Ureter (tissue), 1 donor: ENCODE data around the gene HAND2. TPM values are rescaled to one million over a fixed set of nuclear protein-coding genes. Genes with fewer than 3 reads are reported as not detected.

ENCODE experiments used
- DNase-seq: peaks from one replicate; pipeline ENCODE4 v3.0.0-alpha.2; 2020; ENCODE audit warnings: low spot score
- total RNA-seq: library from RNA; stranded (reverse); gene quantifications from one replicate; pipeline ENCODE4 v1.2.4, GENCODE V29; 2023
- donor health status: DM: yes; HTN: yes; CAD: no.

The HAND2 gene
- 0.21 TPM for total RNA-seq

- no peak for DNase-seq
These were observed at the start of gene HAND2 for GRCh38 chr4:173529477-173530325. Gene HAND2 (minus strand): TSS chr4:173530229. CDS start chr4:173529289, 940 bp downstream.

GRCh38 chr4:173578956-173579355 is 48.9 kb upstream of the HAND2 start:
- no peak for DNase-seq

DNA sequence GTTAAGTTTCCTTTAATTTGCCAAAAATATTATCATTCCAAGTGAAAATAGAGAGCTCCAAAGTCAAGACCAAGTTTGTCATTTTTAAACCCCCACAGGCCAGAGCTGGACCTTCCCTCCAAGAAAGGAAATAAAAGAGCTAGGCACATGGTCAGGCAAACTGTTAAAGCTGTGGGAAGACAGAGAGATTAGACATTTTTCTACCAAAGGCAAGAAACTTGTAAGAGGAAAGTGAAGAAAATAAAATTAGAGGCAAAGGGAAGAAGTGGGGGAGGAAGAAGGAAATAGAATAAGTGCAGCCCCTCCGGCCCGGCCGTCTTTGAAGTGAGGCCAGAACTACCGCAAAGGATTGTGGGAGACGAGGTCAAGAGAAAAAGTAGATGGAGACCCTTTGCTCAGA is 47.9 kb upstream of the HAND2 start:
- DNase-seq = no peak

DNA sequence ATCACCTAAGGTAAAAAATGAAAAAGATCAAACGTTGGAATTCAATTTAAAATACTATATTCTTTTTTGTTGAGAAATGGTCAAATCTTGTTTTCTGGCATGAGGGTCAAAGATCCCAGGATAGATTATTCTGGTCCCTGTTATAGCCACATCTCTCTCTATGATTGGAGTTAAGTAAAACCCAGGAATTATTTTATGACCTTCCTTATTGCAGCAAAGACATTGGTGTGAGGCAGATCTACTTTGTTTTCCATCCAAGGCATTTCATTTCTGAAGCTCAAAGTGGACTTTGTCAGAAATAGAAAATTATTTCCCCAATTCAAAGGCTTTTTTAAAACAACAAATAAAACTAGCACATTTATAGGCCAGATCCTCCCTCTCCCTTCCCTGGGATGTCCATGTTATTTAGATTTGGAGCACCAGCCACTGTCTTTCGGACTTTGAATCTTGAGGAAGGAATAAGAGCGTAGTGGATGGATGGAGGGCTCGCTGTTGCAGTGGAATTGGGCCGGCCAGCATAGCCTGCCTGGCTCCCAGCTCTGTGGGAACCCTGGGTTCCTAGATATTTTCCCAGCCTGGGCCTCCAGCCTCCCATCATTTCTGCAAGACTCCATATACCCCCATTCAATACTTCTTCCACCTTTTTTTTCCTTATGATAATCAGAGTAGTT is 45.6 kb upstream of the HAND2 start:
- no peak for DNase-seq

DNA sequence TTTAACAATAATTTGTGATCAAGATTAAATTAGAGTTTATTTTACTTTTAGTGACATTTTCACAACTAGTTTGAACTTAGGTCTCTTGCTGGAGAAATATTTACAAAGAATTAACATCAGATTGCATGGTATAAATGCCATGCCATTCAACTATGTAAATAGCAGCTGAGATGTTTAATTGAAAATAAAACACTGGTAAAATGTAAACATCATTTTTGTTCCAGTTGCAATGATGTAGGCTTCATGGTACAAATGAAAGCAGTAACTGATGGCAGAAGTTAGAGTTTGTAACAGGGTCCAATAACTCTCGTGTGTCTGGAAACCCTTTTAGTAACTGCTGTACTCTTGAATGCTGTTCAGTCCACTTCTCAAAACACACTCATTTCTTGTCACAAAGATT is 43.7 kb upstream of the HAND2 start:
- no peak for DNase-seq

- DNase-seq = no peak
These were observed 43.3 kb upstream of the HAND2 start for GRCh38 chr4:173573286-173573685.

- no peak for DNase-seq
These were observed 42.6 kb upstream of the HAND2 start for GRCh38 chr4:173572493-173573129.

GRCh38 chr4:173571620-173572019 is 41.6 kb upstream of the HAND2 start:
- DNase-seq = no peak

GRCh38 chr4:173565281-173565680 is 35.3 kb upstream of the HAND2 start:
- DNase-seq = no peak

DNA sequence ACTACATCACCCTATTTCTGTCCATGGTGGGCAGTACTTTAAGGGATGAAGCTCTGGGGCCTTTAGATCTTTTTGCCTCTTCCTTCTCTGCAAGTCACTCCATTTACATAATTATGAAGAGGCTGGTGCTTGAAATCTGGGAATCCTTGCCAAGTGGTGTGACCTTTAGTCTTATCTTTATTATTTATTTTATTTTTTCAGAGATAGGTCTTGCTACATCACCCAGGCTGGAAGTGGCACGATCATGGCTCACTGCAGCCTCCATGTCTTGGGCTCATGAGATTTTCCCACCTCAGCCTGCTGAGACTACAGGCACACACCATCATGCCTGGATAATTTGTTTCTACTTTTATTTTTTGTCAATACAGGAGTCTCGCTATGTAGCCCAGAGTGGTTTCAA is 34.4 kb upstream of the HAND2 start:
- DNase-seq = no peak

DNA sequence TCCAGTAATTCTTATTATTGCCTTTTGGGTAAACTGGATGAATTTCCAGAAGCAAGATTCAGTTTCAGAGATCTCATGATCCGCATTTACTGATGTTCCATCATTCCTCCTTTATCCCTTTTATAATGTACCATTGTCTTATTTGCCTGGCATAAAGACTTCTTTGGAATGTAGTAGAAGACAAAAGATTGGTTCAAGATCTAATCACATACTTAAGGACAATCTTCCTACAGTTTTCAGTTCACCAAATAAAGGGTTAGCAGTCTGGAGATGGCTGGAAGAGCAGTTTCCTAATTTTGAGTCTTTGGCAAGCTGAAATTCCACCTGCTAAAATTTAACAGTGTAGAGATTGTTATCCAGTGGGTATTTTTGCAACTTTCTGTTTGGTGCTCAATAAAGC is 30.9 kb upstream of the HAND2 start:
- DNase-seq = no peak

- DNase-seq = no peak
These were observed 26.5 kb upstream of the HAND2 start for GRCh38 chr4:173556398-173557131.

DNA sequence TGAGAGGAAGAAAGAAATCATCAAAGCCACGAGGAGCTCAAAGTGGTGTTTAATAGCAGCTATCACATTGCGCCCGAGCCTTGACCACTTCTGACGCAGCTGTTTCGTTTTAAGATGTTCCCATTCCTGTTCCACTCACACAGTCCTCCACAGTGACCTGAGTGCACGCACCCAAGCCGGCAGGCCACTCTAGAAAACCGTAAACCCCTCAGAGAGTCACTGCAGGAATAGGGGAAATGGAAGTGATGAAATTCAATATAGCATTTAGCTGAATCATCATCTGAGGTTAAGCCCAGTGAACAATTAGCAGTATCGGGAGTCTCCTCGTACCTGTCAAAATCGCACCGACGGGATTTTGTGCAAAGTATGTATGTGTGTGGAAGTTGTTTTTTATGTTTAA is 17.9 kb upstream of the HAND2 start:
- no peak for DNase-seq

DNA sequence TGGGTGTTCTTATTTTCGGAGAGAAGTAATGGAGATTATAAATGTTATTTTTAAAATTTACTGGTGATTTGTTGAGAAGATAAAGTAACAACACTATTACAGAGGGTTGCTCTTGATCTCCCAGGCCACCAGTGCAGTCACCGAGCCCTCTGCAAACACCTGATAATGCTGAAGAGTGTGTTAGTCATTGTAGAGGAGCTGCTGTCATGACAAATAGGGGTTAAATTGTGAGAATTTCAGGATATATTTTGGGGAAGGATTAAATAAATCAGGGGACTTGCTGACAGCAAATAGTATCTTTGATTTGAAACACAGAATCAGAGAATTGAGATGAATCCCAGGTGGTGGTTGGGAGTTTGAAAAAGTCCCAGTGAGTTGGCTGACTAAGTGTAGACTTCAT is 16.7 kb upstream of the HAND2 start:
- no peak for DNase-seq

DNA sequence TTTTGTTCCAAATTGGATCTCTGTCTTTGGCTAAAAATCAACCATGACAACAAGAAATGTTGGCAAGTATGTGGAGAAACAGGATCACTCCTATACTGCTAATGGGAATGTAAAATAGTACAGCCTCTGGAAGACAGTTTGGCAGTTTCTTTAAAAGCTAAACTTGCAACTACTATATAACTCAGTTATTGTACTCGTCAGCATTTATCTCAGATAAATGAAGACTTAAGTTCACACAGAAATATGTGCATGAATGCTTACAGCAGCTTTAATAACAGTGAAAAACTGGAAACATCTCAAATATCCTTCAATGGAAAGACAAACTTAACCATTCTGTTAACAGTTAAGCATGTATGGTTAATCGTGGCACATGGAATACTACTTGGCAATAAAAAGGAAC is 15.4 kb upstream of the HAND2 start:
- DNase-seq = no peak

DNA sequence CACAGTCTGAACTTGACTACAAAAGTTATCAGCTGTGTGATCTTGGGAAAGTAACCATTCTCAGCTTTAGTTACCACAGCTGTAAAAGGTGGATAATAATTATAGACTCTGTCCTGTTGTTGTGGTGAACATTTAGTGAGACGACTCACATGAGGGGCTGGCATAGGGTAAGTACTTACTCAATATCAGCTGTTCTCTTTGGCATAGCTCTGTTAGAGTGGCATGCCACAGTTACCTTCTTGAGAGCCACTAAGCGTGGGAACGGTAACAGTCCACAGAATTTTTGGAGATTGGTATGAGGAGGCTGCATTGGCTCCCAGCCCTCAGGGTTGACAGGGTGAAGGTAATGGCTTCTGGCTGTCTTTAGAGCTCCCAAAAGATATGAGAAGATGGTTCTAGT is 13.2 kb upstream of the HAND2 start:
- no peak for DNase-seq

DNA sequence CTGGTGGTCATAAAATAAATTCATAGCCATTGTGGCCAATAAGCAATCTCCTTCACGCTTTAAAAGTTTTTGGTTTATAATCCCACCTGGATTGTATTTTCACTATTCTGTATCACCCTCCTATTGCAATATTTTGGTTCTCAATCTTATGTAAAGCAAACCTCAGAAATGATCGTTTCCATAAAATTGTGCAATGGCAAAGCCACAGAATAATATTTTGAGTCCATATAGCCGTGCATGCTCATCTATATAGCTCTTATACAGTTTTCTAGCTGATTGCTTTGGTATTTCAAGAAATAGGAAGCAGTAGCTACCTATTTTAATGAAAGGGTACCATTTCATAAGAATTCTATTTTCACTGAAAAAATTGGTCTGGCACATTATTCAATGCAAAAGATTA is 10.0 kb upstream of the HAND2 start:
- no peak for DNase-seq

GRCh38 chr4:173538909-173539445 is 8.9 kb upstream of the HAND2 start:
- no peak for DNase-seq

GRCh38 chr4:173538148-173538908 is 8.3 kb upstream of the HAND2 start:
- DNase-seq = no peak

DNA sequence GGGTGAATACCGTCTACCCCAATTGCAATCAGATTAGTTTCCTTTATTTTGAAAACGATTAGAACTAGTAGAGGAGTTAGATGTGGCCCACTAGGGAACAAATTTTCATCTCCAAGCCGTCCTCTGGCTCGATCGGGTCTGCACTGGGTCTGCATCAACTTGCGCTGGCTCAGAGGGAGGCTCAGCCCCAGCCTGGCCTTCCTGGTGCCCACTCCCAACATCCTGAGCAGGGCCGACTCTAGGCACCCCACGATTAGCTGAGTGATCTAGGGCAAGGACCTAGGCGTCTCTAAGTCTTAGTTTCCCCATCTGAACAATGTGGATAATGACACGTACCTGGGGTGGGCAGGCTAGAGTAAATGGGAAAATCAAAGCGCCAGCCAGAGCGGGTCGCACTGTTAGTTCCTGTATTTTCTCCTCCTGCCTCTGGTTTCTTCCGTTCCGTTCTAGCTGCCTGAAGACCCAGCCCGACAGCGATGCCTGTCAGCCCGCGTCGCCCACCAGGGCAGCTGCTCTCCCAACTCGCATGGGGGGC is 7.7 kb upstream of the HAND2 start:
- DNase-seq = no peak
